ENCODE results near the gene LNPEP.
A peak's percentile ranks its signal among the peaks of the same experiment; 100 is the strongest.
"Not testable (repeated sequence)": the region's sequence is repeated elsewhere in the genome, so short reads cannot be mapped to it uniquely, and the experiment has no call there.

LNPEP gene

DNA sequence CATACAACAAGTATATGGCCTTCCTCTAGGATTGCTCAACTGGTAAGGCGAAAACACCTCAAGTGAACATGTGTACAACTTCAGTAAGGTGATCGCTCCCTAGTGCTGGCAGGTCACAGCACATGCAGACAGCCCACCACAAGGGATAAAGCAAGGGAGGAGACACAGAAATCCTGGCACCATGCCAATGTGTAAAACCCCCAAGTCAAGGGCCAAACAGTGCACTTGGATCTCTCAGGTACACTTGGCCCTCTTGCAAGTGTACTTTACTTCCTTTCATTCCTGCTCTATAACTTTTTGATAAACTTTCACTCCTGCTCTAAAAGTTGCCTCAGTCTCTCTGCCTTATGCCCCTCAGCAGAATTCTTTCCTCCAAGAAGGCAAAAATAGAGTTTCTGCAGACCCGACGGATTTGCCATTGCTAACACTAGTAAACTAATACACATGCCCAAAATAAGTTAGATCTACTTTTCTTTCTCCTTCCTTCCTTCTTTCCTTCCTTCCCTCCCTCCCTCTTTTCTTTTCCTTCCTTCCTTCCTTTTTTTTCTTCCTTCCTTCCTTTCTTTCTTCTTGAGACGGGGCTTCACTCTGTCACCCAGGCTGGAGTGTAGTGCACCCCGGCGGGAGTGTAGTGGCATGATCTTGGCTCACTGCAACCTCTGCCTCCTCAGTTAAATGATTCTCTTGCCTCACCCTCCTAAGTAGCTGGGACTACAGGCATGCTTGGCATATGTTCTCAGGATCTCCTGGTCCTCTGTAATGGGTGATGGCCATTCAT lies 6.8 kb upstream of the LNPEP start:
- Histone ChIP-seq H3K4me1 (ENCODE audit: control insufficient read depth in 1 of 2, insufficient read depth in 2 of 2, low read length in 2 of 2) (peaks cover 10 to 22% of the 10 kb centered on the region in 2 donors), H3K27me3 (ENCODE audit: control insufficient read depth in 1 of 2, insufficient read depth in 2 of 2, low read length in 2 of 2) (no peaks in the 10 kb centered on the region), H3K9me3 (ENCODE audit: control insufficient read depth in 1 of 2, low read length in 2 of 2) (no peaks in the 10 kb centered on the region), H3K9ac (ENCODE audit: low read depth in 1 of 2, low read length in 2 of 2) (no peak overlapping the region), H3K36me3 (ENCODE audit: control insufficient read depth in 1 of 2, insufficient read depth in 2 of 2, low read length in 2 of 2) (no peaks in the 10 kb centered on the region), H3K4me3 (ENCODE audit: low read depth in 1 of 2, low read length in 2 of 2) (no peak overlapping the region), H3K27ac (ENCODE audit: low read depth, low read length) (no peak overlapping the region)

DNA sequence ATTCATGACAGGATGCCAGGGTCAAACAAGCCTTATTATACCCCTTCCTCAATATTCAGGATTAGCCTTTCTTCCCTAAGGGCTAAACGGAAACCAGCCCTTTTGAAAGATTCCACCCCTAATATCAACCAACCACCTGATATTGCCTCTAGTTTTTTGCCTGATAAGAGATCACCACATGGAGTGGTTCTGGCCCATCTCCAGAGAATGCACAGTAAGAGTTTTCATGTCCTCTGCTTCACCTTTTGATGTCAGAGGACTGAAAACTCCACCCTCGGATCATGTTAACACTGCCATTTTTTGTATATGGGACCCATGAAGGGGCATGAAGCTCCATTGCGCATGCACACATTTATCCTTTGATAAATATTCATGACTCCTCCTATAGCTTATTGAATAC lies 5.8 kb upstream of the LNPEP start:
- no peak overlapping the region for H3K9ac ChIP-seq (ENCODE audit: low read depth in 1 of 2, low read length in 2 of 2)
- H3K27ac ChIP-seq (ENCODE audit: low read depth, low read length) = no peak overlapping the region
- no peaks in the 10 kb centered on the region for H3K9me3 ChIP-seq (ENCODE audit: control insufficient read depth in 1 of 2, low read length in 2 of 2)
- H3K27me3 ChIP-seq (ENCODE audit: control insufficient read depth in 1 of 2, insufficient read depth in 2 of 2, low read length in 2 of 2) = no peaks in the 10 kb centered on the region
- peaks cover 11 to 25% of the 10 kb centered on the region in 2 donors for H3K4me1 ChIP-seq (ENCODE audit: control insufficient read depth in 1 of 2, insufficient read depth in 2 of 2, low read length in 2 of 2)
- no peaks in the 10 kb centered on the region for H3K36me3 ChIP-seq (ENCODE audit: control insufficient read depth in 1 of 2, insufficient read depth in 2 of 2, low read length in 2 of 2)
- H3K4me3 ChIP-seq (ENCODE audit: low read depth in 1 of 2, low read length in 2 of 2) = no peak overlapping the region

DNA sequence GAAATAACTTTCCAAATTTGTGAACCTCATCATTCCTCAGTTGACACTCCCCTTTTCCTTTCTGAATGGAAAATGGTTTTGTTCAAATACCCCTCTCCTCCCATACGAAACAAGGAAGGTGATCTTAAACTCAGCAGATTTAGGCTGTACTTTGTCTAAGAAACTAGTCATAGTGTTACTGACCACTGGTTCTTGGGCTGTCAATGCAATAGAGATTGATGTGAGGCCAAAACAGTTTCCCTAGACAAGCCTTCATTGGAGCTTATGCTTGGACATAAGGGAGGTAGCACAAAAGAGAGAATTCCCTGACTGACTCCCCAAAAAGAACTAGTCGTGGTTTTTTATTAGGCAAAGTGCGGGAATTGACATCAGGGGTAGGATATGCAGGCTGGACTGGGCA lies 5.3 kb upstream of the LNPEP start:
- Histone ChIP-seq H3K9ac (ENCODE audit: low read depth in 1 of 2, low read length in 2 of 2) (no peak overlapping the region), H3K36me3 (ENCODE audit: control insufficient read depth in 1 of 2, insufficient read depth in 2 of 2, low read length in 2 of 2) (no peaks in the 10 kb centered on the region), H3K4me3 (ENCODE audit: low read depth in 1 of 2, low read length in 2 of 2) (no peak overlapping the region), H3K4me1 (ENCODE audit: control insufficient read depth in 1 of 2, insufficient read depth in 2 of 2, low read length in 2 of 2) (peaks cover 11 to 25% of the 10 kb centered on the region in 2 donors), H3K27me3 (ENCODE audit: control insufficient read depth in 1 of 2, insufficient read depth in 2 of 2, low read length in 2 of 2) (no peaks in the 10 kb centered on the region), H3K27ac (ENCODE audit: low read depth, low read length) (no peak overlapping the region), H3K9me3 (ENCODE audit: control insufficient read depth in 1 of 2, low read length in 2 of 2) (no peaks in the 10 kb centered on the region)

DNA sequence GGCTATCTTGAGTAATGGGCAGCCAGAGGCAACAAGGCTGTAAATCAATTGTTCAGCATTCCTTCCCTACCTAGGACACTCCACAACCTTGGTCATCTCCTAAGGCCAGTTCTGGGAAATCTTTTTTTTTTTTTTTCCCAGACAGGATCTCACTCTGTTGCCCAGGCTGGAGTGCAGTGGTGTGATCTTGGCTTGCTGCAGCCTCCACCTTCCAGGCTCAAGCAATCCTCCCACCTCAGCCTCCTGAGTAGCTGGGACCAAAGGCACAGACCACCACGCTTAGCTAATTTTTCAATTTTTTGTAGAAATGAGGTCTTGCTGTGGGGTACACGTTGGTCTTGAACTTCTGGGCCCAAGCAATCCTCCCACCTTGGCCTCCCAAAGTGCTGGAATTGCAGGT lies 4.8 kb upstream of the LNPEP start:
- H3K27ac ChIP-seq (ENCODE audit: low read depth, low read length); H3K9me3 ChIP-seq (ENCODE audit: control insufficient read depth in 1 of 2, low read length in 2 of 2); H3K9ac ChIP-seq (ENCODE audit: low read depth in 1 of 2, low read length in 2 of 2); H3K4me3 ChIP-seq (ENCODE audit: low read depth in 1 of 2, low read length in 2 of 2); H3K27me3 ChIP-seq (ENCODE audit: control insufficient read depth in 1 of 2, insufficient read depth in 2 of 2, low read length in 2 of 2); H3K36me3 ChIP-seq (ENCODE audit: control insufficient read depth in 1 of 2, insufficient read depth in 2 of 2, low read length in 2 of 2): not testable (repeated sequence)
- H3K4me1 ChIP-seq (ENCODE audit: control insufficient read depth in 1 of 2, insufficient read depth in 2 of 2, low read length in 2 of 2) = peaks cover 11 to 25% of the 10 kb centered on the region in 2 donors

DNA sequence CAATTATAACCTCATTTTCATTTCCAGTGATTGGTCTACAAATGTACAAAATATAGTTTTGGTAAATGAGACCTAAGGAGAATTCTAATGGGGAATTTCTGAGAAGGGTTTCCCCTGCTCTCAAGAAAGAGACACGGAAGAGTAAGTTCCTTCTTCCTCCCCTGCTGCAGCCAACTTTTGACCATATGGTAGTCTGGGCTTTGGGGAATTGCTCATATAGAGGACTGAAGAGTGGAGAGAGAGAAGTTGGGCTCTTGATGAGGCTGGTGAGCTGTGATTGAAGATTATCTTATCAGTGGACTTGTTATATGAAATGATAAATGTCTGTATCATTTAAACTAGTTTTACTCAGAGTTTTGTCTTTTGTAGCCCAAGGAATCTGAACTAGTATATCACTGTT lies 4.3 kb upstream of the LNPEP start:
- Histone ChIP-seq H3K36me3 (ENCODE audit: control insufficient read depth in 1 of 2, insufficient read depth in 2 of 2, low read length in 2 of 2) (no peaks in the 10 kb centered on the region), H3K9me3 (ENCODE audit: control insufficient read depth in 1 of 2, low read length in 2 of 2) (no peaks in the 10 kb centered on the region), H3K27ac (ENCODE audit: low read depth, low read length) (no peak overlapping the region), H3K27me3 (ENCODE audit: control insufficient read depth in 1 of 2, insufficient read depth in 2 of 2, low read length in 2 of 2) (no peaks in the 10 kb centered on the region), H3K4me1 (ENCODE audit: control insufficient read depth in 1 of 2, insufficient read depth in 2 of 2, low read length in 2 of 2) (peaks cover 11 to 25% of the 10 kb centered on the region in 2 donors), H3K4me3 (ENCODE audit: low read depth in 1 of 2, low read length in 2 of 2) (peak overlapping the region in 1 of 2 donors; percentile 11), H3K9ac (ENCODE audit: low read depth in 1 of 2, low read length in 2 of 2) (no peak overlapping the region)

DNA sequence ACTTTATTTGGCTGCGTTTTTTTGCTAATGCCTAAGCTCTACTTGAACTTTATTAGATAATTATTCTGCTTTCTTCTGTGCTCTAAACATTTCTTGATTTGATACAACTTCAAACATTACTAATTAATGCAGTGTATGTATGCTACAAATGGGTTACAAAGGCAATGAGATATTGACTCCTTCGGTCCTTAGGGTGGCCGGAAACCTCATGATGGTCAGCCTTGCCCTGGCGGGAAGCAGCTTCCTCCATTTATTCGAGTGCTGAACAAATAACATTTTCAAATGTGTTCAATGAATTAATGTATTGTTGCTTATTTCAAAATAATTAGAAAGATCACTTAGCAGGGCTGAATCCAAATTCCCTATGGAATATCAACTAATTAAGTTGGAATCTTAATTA lies 3.9 kb upstream of the LNPEP start:
- Histone ChIP-seq H3K4me1 (ENCODE audit: control insufficient read depth in 1 of 2, insufficient read depth in 2 of 2, low read length in 2 of 2) (peaks cover 14 to 28% of the 10 kb centered on the region in 2 donors), H3K27me3 (ENCODE audit: control insufficient read depth in 1 of 2, insufficient read depth in 2 of 2, low read length in 2 of 2) (no peaks in the 10 kb centered on the region), H3K27ac (ENCODE audit: low read depth, low read length) (no peak overlapping the region), H3K9ac (ENCODE audit: low read depth in 1 of 2, low read length in 2 of 2) (no peak overlapping the region), H3K36me3 (ENCODE audit: control insufficient read depth in 1 of 2, insufficient read depth in 2 of 2, low read length in 2 of 2) (no peaks in the 10 kb centered on the region), H3K9me3 (ENCODE audit: control insufficient read depth in 1 of 2, low read length in 2 of 2) (no peaks in the 10 kb centered on the region), H3K4me3 (ENCODE audit: low read depth in 1 of 2, low read length in 2 of 2) (peak overlapping the region; percentile 11 to 41)

DNA sequence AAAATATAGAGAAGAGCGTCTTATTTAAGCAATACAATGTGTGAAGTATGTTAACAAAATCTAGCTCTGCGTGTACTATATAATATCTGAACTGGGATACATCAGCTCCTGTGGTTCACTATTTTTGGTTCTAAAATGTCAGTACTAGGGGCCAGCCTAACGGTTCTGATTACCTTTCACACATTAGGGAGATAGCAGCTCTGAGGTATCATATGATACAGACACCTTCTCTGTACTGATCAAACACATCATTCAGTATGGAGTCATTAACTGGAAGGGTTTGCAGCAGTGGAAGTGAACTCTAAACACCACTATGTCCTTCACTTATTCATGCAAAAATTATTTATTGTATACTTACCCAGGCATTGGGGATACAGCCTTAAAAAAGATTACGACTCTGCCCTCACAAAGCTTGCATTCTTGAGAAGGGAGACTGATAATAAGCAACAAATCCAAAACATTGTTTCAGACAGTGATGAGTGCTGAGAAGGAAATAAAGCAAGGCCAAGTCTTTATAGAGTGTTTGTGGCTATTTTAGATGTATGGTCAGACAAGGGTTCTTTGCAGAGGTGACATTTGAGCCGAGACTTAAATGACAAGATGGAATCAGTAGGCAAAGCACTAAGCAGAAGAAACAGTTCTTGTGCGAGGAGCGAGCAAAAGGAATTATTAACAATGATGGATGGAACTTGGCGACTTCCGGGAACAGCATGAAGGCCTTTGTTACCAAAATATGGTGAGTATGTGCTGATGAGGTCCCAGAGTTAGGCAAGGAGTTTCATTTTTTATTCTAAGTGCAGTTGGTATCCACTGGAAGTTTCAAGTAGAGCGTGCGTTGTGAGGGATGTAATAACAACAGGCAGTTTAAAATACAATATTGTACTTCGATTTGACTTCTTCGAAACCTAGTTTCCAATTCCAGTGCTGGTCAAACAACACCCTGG lies 1.8 kb upstream of the LNPEP start:
- H3K9me3 ChIP-seq (ENCODE audit: control insufficient read depth in 1 of 2, low read length in 2 of 2) = no peaks in the 10 kb centered on the region
- H3K4me1 ChIP-seq (ENCODE audit: control insufficient read depth in 1 of 2, insufficient read depth in 2 of 2, low read length in 2 of 2) = peaks cover 31 to 44% of the 10 kb centered on the region in 2 donors
- H3K9ac ChIP-seq (ENCODE audit: low read depth in 1 of 2, low read length in 2 of 2) = peak overlapping the region; percentile 84 to 98
- H3K27me3 ChIP-seq (ENCODE audit: control insufficient read depth in 1 of 2, insufficient read depth in 2 of 2, low read length in 2 of 2) = no peaks in the 10 kb centered on the region
- H3K27ac ChIP-seq (ENCODE audit: low read depth, low read length) = peak overlapping the region; percentile 97
- peak overlapping the region; percentile 84 to 97 for H3K4me3 ChIP-seq (ENCODE audit: low read depth in 1 of 2, low read length in 2 of 2)
- H3K36me3 ChIP-seq (ENCODE audit: control insufficient read depth in 1 of 2, insufficient read depth in 2 of 2, low read length in 2 of 2) = no peaks in the 10 kb centered on the region

DNA sequence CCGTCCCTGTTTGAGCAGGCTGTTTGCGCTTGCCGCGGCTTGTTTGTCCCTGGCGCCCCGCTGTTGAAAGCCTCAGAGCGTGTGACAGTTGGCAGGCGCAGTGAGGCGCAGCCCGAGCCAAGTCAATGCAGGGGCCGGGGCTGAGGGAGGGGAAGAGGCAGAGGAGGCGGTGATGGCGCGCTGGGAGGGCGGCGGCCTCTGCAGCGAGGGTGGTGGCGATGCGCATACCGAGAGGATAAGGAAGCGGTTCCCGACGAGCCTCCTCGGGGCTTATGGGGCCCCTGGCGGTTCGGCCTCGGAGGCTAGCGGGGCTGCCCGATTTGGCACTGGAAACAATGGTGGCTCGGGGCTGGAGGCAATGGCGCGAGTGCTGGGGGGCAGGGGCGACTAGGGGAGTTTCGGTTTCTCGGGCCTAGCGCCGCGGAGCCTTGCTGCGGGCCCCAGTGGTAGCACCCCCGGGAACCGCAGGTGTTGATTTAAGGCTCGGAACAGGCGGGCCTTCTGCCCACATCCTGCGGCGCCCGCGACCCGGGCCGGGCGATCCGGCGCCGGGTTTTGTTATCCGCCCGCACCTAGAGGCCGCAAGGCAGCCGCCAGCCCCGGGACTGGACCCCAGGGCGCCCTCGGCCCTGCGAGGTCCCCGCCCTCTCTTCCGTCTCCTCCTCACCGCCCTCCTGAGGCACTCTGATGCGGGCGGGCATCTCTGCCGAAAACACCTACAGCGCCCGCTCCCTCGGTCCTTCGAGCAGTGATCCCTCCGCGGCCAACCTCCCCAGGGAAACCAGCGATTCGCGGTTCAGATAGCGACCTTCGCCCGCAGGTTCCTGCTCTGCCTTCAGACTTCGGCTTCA lies 947 bp upstream of the LNPEP start:
- no peaks in the 10 kb centered on the region for H3K27me3 ChIP-seq (ENCODE audit: control insufficient read depth in 1 of 2, insufficient read depth in 2 of 2, low read length in 2 of 2)
- peak overlapping the region; percentile 84 to 97 for H3K4me3 ChIP-seq (ENCODE audit: low read depth in 1 of 2, low read length in 2 of 2)
- H3K4me1 ChIP-seq (ENCODE audit: control insufficient read depth in 1 of 2, insufficient read depth in 2 of 2, low read length in 2 of 2) = peaks cover 31 to 49% of the 10 kb centered on the region in 2 donors
- no peaks in the 10 kb centered on the region for H3K36me3 ChIP-seq (ENCODE audit: control insufficient read depth in 1 of 2, insufficient read depth in 2 of 2, low read length in 2 of 2)
- peak overlapping the region; percentile 97 for H3K27ac ChIP-seq (ENCODE audit: low read depth, low read length)
- H3K9ac ChIP-seq (ENCODE audit: low read depth in 1 of 2, low read length in 2 of 2) = peak overlapping the region; percentile 84 to 98
- H3K9me3 ChIP-seq (ENCODE audit: control insufficient read depth in 1 of 2, low read length in 2 of 2) = no peaks in the 10 kb centered on the region

DNA sequence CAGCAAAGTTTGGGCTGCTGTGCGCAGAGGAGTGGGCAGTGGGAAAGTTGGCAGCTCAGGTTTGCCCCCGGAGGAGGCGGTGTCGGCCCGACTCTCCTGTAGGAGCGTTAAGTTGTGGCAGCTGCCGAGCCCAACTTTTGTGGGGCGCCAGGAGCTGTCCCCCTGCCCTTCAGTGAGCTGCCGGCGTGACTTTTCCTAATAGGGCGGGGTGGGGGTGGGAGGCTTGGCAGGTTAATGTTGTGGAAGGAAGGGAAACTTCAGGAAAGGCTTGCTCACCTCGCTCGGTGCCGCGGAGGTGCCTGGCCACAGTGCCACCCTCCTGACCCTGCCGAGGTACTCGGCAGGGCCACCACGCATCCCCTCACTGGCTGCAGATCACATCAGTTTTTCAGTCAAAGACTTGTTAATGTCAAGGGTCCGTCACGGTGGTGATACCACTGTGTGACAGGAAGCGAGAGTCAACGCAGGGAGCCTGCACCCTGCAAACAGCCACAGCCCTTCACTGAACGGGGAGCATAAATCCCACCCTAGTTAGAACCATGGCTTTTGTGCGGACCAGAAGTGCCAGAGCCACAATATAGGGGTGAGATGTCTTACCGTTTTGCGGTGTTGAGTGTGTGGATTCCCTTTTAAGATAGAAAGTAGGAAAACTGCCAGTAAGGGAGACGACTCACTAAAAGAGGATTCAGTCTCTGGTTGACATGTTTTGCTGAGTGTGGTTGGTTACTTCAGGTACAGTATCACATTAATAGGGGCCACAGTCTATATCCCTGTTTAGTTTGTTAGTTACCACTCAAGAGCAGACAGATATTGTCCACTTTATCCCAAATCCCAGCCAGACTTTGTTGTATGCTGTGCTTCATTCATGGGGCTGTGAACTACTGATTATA lies 796 bp downstream of the LNPEP start:
- peak overlapping the region; percentile 97 for H3K27ac ChIP-seq (ENCODE audit: low read depth, low read length)
- no peaks in the 10 kb centered on the region for H3K9me3 ChIP-seq (ENCODE audit: control insufficient read depth in 1 of 2, low read length in 2 of 2)
- peak overlapping the region; percentile 83 to 97 for H3K4me3 ChIP-seq (ENCODE audit: low read depth in 1 of 2, low read length in 2 of 2)
- no peaks in the 10 kb centered on the region for H3K27me3 ChIP-seq (ENCODE audit: control insufficient read depth in 1 of 2, insufficient read depth in 2 of 2, low read length in 2 of 2)
- H3K4me1 ChIP-seq (ENCODE audit: control insufficient read depth in 1 of 2, insufficient read depth in 2 of 2, low read length in 2 of 2) = peaks cover 31 to 52% of the 10 kb centered on the region in 2 donors
- no peaks in the 10 kb centered on the region for H3K36me3 ChIP-seq (ENCODE audit: control insufficient read depth in 1 of 2, insufficient read depth in 2 of 2, low read length in 2 of 2)
- H3K9ac ChIP-seq (ENCODE audit: low read depth in 1 of 2, low read length in 2 of 2) = peak overlapping the region; percentile 73 to 84

All from duodenal mucosa (tissue), 2 donors.